ENCODE results near the gene MRPL10.
"Not testable (repeated sequence)": the region's sequence is repeated elsewhere in the genome, so short reads cannot be mapped to it uniquely, and the experiment has no call there.

Gene MRPL10

GRCh38 chr17:47774987-47775580, 56.3 kb downstream of the MRPL10 start:
- H2AFZ ChIP-seq (ENCODE audit: low read length), result no peak overlapping the region
- H2BK12ac ChIP-seq (ENCODE audit: low read length), result no peak overlapping the region
- no peak overlapping the region for H3K4me3 ChIP-seq (ENCODE audit: low read length in 2 of 2)
- no peak overlapping the region for H2AK5ac ChIP-seq (ENCODE audit: low read depth, low read length)
- no peak overlapping the region for H3K4me2 ChIP-seq (ENCODE audit: insufficient read depth, low read length, poor library complexity, severe bottlenecking)
- no peak overlapping the region for H3K4ac ChIP-seq (ENCODE audit: low read length)
- H3K23ac ChIP-seq (ENCODE audit: low read depth, low read length, poor library complexity), result no peak overlapping the region
- peaks cover 0 to 2% of the 10 kb centered on the region in 2 donors for H3K9me3 ChIP-seq (replicated peaks in 1 of 2; ENCODE audit: control insufficient read depth in 2 of 2, insufficient read depth in 1 of 2, low read depth in 1 of 2, low read length in 2 of 2)
- no peak overlapping the region for H3K18ac ChIP-seq (ENCODE audit: low read length)
- no peak overlapping the region for H4K8ac ChIP-seq (ENCODE audit: low read depth, low read length)
- H4K91ac ChIP-seq (ENCODE audit: low read depth, low read length, poor library complexity), result no peak overlapping the region
- no peak overlapping the region for H3K9ac ChIP-seq (ENCODE audit: low read depth, low read length, poor library complexity)
- H3K27me3 ChIP-seq (ENCODE audit: control insufficient read depth in 3 of 3, insufficient read depth in 3 of 3, low read depth in 1 of 3, low read length in 3 of 3), result peaks cover 0 to 21% (median 4%) of the 10 kb centered on the region in 3 experiments
- no peak for DNase-seq (ENCODE audit: low spot score)
- H3K36me3 ChIP-seq (replicated peaks in 1 of 2; ENCODE audit: control insufficient read depth in 2 of 2, insufficient read depth in 2 of 2, low read length in 2 of 2), result no peaks in the 10 kb centered on the region
- no peak overlapping the region for H2BK5ac ChIP-seq (ENCODE audit: low read length)
- H3K79me1 ChIP-seq (ENCODE audit: low read depth, low read length), result no peaks in the 10 kb centered on the region
- H2BK15ac ChIP-seq (ENCODE audit: low read length), result no peak overlapping the region
- no peaks in the 10 kb centered on the region for H3K4me1 ChIP-seq (ENCODE audit: control insufficient read depth in 2 of 2, insufficient read depth in 1 of 2, low read depth in 1 of 2, low read length in 2 of 2)
- H2BK120ac ChIP-seq (ENCODE audit: low read depth, low read length), result no peak overlapping the region
- H3K27ac ChIP-seq (replicated peaks; ENCODE audit: low read length), result no peak overlapping the region
- no peak overlapping the region for H3K14ac ChIP-seq (ENCODE audit: low read length)
- WGBS, 2 donors (ENCODE audit: extremely low coverage in 2 of 2, insufficient read length in 2 of 2, insufficient replicate concordance in 1 of 2), result no CpG with 5 or more reads among the region's 1 CpG

- no peak overlapping the region for H3K4ac ChIP-seq (ENCODE audit: low read length)
- WGBS, 2 donors (ENCODE audit: extremely low coverage in 2 of 2, insufficient read length in 2 of 2, insufficient replicate concordance in 1 of 2), result no CpG with 5 or more reads among the region's 4 CpGs
- H3K4me2 ChIP-seq (ENCODE audit: insufficient read depth, low read length, poor library complexity, severe bottlenecking), result no peak overlapping the region
- H3K23ac ChIP-seq (ENCODE audit: low read depth, low read length, poor library complexity), result no peak overlapping the region
- H3K27ac ChIP-seq (replicated peaks; ENCODE audit: low read length), result no peak overlapping the region
- no peak for DNase-seq (ENCODE audit: low spot score)
- no peak overlapping the region for H4K8ac ChIP-seq (ENCODE audit: low read depth, low read length)
- H2BK5ac ChIP-seq (ENCODE audit: low read length), result no peak overlapping the region
- H3K18ac ChIP-seq (ENCODE audit: low read length), result no peak overlapping the region
- no peaks in the 10 kb centered on the region for H3K79me1 ChIP-seq (ENCODE audit: low read depth, low read length)
- no peak overlapping the region for H4K91ac ChIP-seq (ENCODE audit: low read depth, low read length, poor library complexity)
- H2BK15ac ChIP-seq (ENCODE audit: low read length), result no peak overlapping the region
- H2BK12ac ChIP-seq (ENCODE audit: low read length), result no peak overlapping the region
- H3K4me3 ChIP-seq (ENCODE audit: low read length in 2 of 2), result no peak overlapping the region
- no peak overlapping the region for H2AFZ ChIP-seq (ENCODE audit: low read length)
- H3K4me1 ChIP-seq (ENCODE audit: control insufficient read depth in 2 of 2, insufficient read depth in 1 of 2, low read depth in 1 of 2, low read length in 2 of 2), result no peaks in the 10 kb centered on the region
- no peak overlapping the region for H3K14ac ChIP-seq (ENCODE audit: low read length)
- no peaks in the 10 kb centered on the region for H3K36me3 ChIP-seq (replicated peaks in 1 of 2; ENCODE audit: control insufficient read depth in 2 of 2, insufficient read depth in 2 of 2, low read length in 2 of 2)
- H2BK120ac ChIP-seq (ENCODE audit: low read depth, low read length), result no peak overlapping the region
- H3K27me3 ChIP-seq (ENCODE audit: control insufficient read depth in 3 of 3, insufficient read depth in 3 of 3, low read depth in 1 of 3, low read length in 3 of 3), result peaks cover 0 to 19% (median 4%) of the 10 kb centered on the region in 3 experiments
- no peak overlapping the region for H2AK5ac ChIP-seq (ENCODE audit: low read depth, low read length)
- H3K9ac ChIP-seq (ENCODE audit: low read depth, low read length, poor library complexity), result no peak overlapping the region
- H3K9me3 ChIP-seq (replicated peaks in 1 of 2; ENCODE audit: control insufficient read depth in 2 of 2, insufficient read depth in 1 of 2, low read depth in 1 of 2, low read length in 2 of 2), result peaks cover 0 to 2% of the 10 kb centered on the region in 2 donors
Observed at GRCh38 chr17:47774331-47774730, 57.0 kb downstream of the MRPL10 start.

GRCh38 chr17:47773649-47774048, 57.7 kb downstream of the MRPL10 start:
- H3K18ac ChIP-seq (ENCODE audit: low read length); H3K4ac ChIP-seq (ENCODE audit: low read length); H2BK15ac ChIP-seq (ENCODE audit: low read length); H3K23ac ChIP-seq (ENCODE audit: low read depth, low read length, poor library complexity); H3K36me3 ChIP-seq (replicated peaks in 1 of 2; ENCODE audit: control insufficient read depth in 2 of 2, insufficient read depth in 2 of 2, low read length in 2 of 2); H3K4me2 ChIP-seq (ENCODE audit: insufficient read depth, low read length, poor library complexity, severe bottlenecking); H3K4me1 ChIP-seq (ENCODE audit: control insufficient read depth in 2 of 2, insufficient read depth in 1 of 2, low read depth in 1 of 2, low read length in 2 of 2); H3K27ac ChIP-seq (replicated peaks; ENCODE audit: low read length); H3K9ac ChIP-seq (ENCODE audit: low read depth, low read length, poor library complexity); H2BK12ac ChIP-seq (ENCODE audit: low read length); H3K9me3 ChIP-seq (replicated peaks in 1 of 2; ENCODE audit: control insufficient read depth in 2 of 2, insufficient read depth in 1 of 2, low read depth in 1 of 2, low read length in 2 of 2); H2AFZ ChIP-seq (ENCODE audit: low read length); H2BK5ac ChIP-seq (ENCODE audit: low read length); H4K8ac ChIP-seq (ENCODE audit: low read depth, low read length); H2BK120ac ChIP-seq (ENCODE audit: low read depth, low read length); H4K91ac ChIP-seq (ENCODE audit: low read depth, low read length, poor library complexity); H3K14ac ChIP-seq (ENCODE audit: low read length); H2AK5ac ChIP-seq (ENCODE audit: low read depth, low read length); DNase-seq (ENCODE audit: low spot score); H3K79me1 ChIP-seq (ENCODE audit: low read depth, low read length); H3K4me3 ChIP-seq (ENCODE audit: low read length in 2 of 2): not testable (repeated sequence)
- WGBS, 2 donors (ENCODE audit: extremely low coverage in 2 of 2, insufficient read length in 2 of 2, insufficient replicate concordance in 1 of 2), result no CpG with 5 or more reads among the region's 9 CpGs
- peaks cover 0 to 21% (median 4%) of the 10 kb centered on the region in 3 experiments for H3K27me3 ChIP-seq (ENCODE audit: control insufficient read depth in 3 of 3, insufficient read depth in 3 of 3, low read depth in 1 of 3, low read length in 3 of 3)

All from neuronal stem cell (in vitro differentiated cells).